Osteoblast (primary cell): ENCODE results near the gene FERMT1. TPM values are rescaled to one million over a fixed set of nuclear protein-coding genes. Genes with fewer than 3 reads are reported as not detected.
"Not testable (repeated sequence)": the region's sequence is repeated elsewhere in the genome, so short reads cannot be mapped to it uniquely, and the experiment has no call there.

Experiments used
- DNase-seq: peaks from one replicate; pipeline ENCODE4 v3.0.0; 2011; ENCODE audit warnings: low spot score, mixed read lengths; ENCODE audit not compliant: insufficient read length; ENCODE audit errors: missing footprints
- H2AFZ ChIP-seq: 2 replicates; pipeline ENCODE4 v1.6.0; 2011; ENCODE audit warnings: mild to moderate bottlenecking, low read length
- H3K27ac ChIP-seq: 2 replicates; pipeline ENCODE4 v1.5.1; 2011; ENCODE audit warnings: mild to moderate bottlenecking, low read depth, low read length, moderate library complexity
- H3K27me3 ChIP-seq: 2 replicates; pipeline ENCODE4 v1.6.0; 2012; ENCODE audit warnings: mild to moderate bottlenecking, control low read depth, inconsistent platforms, low read length, moderate library complexity; ENCODE audit not compliant: insufficient read depth
- H3K36me3 ChIP-seq: 2 replicates; pipeline ENCODE4 v1.5.1; 2011; ENCODE audit warnings: mild to moderate bottlenecking, low read length, control low read depth, moderate library complexity; ENCODE audit not compliant: insufficient read depth
- H3K4me1 ChIP-seq: 2 replicates; pipeline ENCODE4 v1.5.1; 2011; ENCODE audit warnings: mild to moderate bottlenecking, low read length, control low read depth, moderate library complexity; ENCODE audit not compliant: insufficient read depth
- H3K4me2 ChIP-seq: 2 replicates; pipeline ENCODE4 v1.6.0; 2011; ENCODE audit warnings: mild to moderate bottlenecking, low read length; ENCODE audit not compliant: insufficient read depth
- H3K4me3 ChIP-seq: fragments of 200-600 bp; sonication (generic); 3 replicates; pipeline ENCODE4 v1.5.1; 2012; ENCODE audit warnings: mild to moderate bottlenecking, low read length, inconsistent platforms; ENCODE audit not compliant: insufficient read depth
- H3K79me2 ChIP-seq: 2 replicates; pipeline ENCODE4 v1.6.0; 2012; ENCODE audit warnings: mild to moderate bottlenecking, low read length, control low read depth, inconsistent platforms; ENCODE audit not compliant: insufficient read depth
- H3K9me3 ChIP-seq: 2 replicates; pipeline ENCODE4 v1.5.1; 2011; ENCODE audit warnings: low read depth, low read length, control low read depth
- H4K20me1 ChIP-seq: 2 replicates; pipeline ENCODE4 v1.6.0; 2012; ENCODE audit warnings: mild to moderate bottlenecking, low read length, control low read depth; ENCODE audit not compliant: insufficient read depth
- total RNA-seq: library from RNA; depleted of rRNA; stranded (reverse); fragments of >200 nt; gene quantifications from 2 replicates; pipeline ENCODE4 v1.2.3, GENCODE V29; 2012
- TF ChIP-seq, protein P1 (sequence below): IDR thresholded peaks from 2 replicates; pipeline ENCODE4 v1.5.1; 2011; ENCODE audit warnings: mild to moderate bottlenecking, low read depth, low read length, moderate library complexity; ENCODE audit errors: extremely low read depth

The FERMT1 gene
- total RNA-seq, 1 donor = 2.5 TPM

DNA sequence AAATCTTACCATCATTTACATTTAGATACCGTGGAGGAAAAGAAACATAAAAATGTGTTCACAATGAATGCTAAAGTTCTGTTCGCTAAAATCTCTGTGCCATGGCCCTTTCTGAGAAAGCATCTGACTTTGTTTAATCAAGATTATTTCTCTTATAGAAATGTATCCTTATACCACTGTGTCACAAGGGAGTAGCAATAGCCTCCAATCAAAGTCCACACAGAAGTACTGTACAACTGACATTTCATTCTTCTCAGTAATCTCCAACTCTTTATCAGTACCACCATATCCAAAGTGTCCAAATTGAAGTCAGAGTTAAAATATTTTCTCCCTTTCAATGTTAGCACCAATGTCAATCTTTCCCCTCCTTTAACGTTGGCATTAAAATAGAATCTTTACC, 6.1 kb downstream of the FERMT1 start:
- no peak overlapping the region for H2AFZ ChIP-seq
- no peaks in the 10 kb centered on the region for H3K27me3 ChIP-seq
- no peak overlapping the region for H3K27ac ChIP-seq
- no peaks in the 10 kb centered on the region for H3K9me3 ChIP-seq
- TF ChIP-seq, protein P1, sequence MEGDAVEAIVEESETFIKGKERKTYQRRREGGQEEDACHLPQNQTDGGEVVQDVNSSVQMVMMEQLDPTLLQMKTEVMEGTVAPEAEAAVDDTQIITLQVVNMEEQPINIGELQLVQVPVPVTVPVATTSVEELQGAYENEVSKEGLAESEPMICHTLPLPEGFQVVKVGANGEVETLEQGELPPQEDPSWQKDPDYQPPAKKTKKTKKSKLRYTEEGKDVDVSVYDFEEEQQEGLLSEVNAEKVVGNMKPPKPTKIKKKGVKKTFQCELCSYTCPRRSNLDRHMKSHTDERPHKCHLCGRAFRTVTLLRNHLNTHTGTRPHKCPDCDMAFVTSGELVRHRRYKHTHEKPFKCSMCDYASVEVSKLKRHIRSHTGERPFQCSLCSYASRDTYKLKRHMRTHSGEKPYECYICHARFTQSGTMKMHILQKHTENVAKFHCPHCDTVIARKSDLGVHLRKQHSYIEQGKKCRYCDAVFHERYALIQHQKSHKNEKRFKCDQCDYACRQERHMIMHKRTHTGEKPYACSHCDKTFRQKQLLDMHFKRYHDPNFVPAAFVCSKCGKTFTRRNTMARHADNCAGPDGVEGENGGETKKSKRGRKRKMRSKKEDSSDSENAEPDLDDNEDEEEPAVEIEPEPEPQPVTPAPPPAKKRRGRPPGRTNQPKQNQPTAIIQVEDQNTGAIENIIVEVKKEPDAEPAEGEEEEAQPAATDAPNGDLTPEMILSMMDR = no peak
- H3K79me2 ChIP-seq = no peaks in the 10 kb centered on the region
- H3K4me3 ChIP-seq = no peak overlapping the region
- DNase-seq = no peak
- H3K4me1 ChIP-seq = peaks cover 2% of the 10 kb centered on the region
- H3K36me3 ChIP-seq = no peaks in the 10 kb centered on the region
- no peak overlapping the region for H3K4me2 ChIP-seq
- no peaks in the 10 kb centered on the region for H4K20me1 ChIP-seq

DNA sequence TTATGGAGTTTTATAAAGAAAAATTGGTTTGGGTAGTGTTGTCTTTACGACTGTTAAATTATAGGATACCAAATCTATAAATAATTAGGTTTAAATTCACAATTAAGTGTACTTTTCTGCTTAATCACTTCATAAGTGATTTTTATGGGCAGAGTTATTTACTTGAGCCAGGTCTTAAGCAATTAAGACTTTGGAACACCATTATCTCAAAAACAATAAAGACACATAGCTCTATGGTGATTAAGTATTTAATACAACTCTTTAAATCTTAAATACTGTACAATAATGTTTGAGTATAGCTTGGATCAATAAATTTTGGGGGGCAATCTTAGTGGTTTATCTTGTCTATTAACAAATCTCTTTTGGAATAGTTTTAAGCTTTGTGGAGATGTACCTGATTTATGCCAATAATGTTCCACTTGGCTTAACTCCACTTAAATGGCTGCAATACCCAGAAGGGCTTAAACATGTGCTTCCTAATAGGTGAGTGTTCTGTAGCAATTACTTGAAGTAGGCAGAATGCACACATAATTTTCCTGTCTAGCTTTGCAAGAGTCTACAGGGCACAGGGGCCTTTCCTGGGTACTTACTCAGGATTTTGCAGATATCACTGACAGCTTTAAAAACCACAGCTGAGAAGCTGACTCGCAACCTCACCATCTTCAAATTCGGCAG, 7.5 kb downstream of the FERMT1 start:
- Histone ChIP-seq H4K20me1 (no peaks in the 10 kb centered on the region), H3K36me3 (no peaks in the 10 kb centered on the region), H3K4me1 (no peaks in the 10 kb centered on the region), H3K79me2 (no peaks in the 10 kb centered on the region), H3K9me3 (no peaks in the 10 kb centered on the region), H3K27me3 (no peaks in the 10 kb centered on the region), H3K4me2 (no peak overlapping the region), H2AFZ (no peak overlapping the region), H3K27ac (no peak overlapping the region), H3K4me3 (no peak overlapping the region)
- DNase-seq = no peak
- TF ChIP-seq, protein P1 = no peak

DNA sequence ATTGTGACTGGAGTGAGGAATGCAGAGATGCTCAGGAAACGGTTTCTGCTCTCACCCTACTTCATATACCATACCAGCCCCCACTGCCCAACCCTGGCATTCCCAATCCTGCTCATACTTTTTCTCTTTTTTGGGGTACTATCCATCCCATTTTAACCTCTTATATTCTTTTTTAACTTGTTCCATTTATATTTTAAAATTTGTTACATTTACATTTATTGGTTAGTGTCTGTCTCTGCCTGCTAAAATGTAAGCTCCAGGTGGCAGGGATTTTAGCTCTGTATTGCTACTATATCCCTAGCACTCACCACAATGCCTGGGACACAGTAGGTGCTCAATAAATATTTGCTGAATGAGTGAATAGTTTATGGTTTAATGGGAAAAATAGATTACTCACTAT, 8.1 kb downstream of the FERMT1 start:
- Histone ChIP-seq H3K36me3 (no peaks in the 10 kb centered on the region), H3K79me2 (no peaks in the 10 kb centered on the region), H3K27ac (no peak overlapping the region), H3K4me3 (no peak overlapping the region), H4K20me1 (no peaks in the 10 kb centered on the region), H3K4me1 (no peaks in the 10 kb centered on the region), H3K4me2 (no peak overlapping the region), H3K9me3 (no peaks in the 10 kb centered on the region), H2AFZ (no peak overlapping the region), H3K27me3 (no peaks in the 10 kb centered on the region)
- TF ChIP-seq, protein P1 = no peak
- no peak for DNase-seq

DNA sequence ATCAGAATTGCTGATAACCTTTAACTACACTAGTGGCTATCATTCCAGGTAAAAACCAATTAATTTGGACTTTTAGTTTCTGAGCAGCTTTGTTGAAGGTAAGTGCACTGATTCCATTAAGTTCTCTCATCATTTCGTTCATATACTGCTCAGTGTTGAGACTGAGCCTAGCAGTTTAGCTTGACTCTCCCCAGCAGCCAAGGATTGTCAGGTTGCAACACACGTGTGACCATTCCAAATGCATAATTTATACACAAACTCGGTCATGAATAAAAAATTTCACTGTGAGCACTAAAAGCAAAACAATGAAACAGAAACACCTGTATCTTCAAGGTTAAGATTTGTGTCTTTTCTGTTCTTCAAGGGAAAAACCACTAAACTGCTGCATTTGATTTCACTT, 8.9 kb downstream of the FERMT1 start:
- H3K27me3 ChIP-seq = no peaks in the 10 kb centered on the region
- TF ChIP-seq, protein P1 = no peak
- H3K4me1 ChIP-seq = no peaks in the 10 kb centered on the region

DNA sequence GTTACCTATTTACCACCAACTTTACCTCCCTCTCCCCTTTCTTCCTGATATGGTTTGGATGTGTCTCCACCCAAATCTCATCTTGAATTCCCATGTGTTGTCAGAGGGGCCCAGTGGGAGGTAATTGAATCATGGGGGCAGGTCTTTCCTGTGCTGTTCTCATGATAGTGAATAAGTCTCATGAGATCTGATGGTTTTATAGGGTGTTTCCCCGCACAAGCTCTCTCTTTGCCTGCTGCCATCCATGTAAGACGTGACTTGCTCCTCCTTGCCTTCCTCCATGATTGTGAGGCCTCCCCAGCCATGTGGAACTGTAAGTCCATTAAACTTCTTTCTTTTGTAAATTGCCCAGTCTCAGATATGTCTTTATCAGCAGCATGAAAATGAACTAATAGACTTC, 9.9 kb downstream of the FERMT1 start:
- H3K27ac ChIP-seq, DNase-seq, H2AFZ ChIP-seq, H3K79me2 ChIP-seq, H3K9me3 ChIP-seq, H3K4me2 ChIP-seq, H3K4me3 ChIP-seq, H3K27me3 ChIP-seq, H3K4me1 ChIP-seq, H4K20me1 ChIP-seq, H3K36me3 ChIP-seq: not testable (repeated sequence)

More for the DNA sequence above, 8.9 kb downstream of the FERMT1 start:
- H4K20me1 ChIP-seq = no peaks in the 10 kb centered on the region
- no peak overlapping the region for H3K4me3 ChIP-seq
- no peak overlapping the region for H3K27ac ChIP-seq
- H3K4me2 ChIP-seq = no peak overlapping the region
- DNase-seq = no peak
- no peak overlapping the region for H2AFZ ChIP-seq
- no peaks in the 10 kb centered on the region for H3K9me3 ChIP-seq
- H3K79me2 ChIP-seq = no peaks in the 10 kb centered on the region
- H3K36me3 ChIP-seq = no peaks in the 10 kb centered on the region
